Liver (tissue), 9 donors: Measurements from ENCODE around the gene OSBPL1A. TPM values are rescaled to one million over a fixed set of nuclear protein-coding genes. Genes with fewer than 3 reads are reported as not detected.

Experiments
- DNase-seq: peaks from one replicate; pipeline ENCODE4 v3.0.0-alpha.2; 2017; ENCODE audit warnings: low spot score
- H3K27ac ChIP-seq, 2 donors: one replicate each; pipeline ENCODE4 v1.7.0; 2013; ENCODE audit warnings: inconsistent platforms in 2 of 2, low read length in 2 of 2, control low read depth in 1 of 2, low read depth in 1 of 2, mild to moderate bottlenecking in 1 of 2
- H3K27me3 ChIP-seq, 4 donors: one replicate each; pipeline versions ENCODE4 v1.6.1 to v1.7.0; 2013; ENCODE audit warnings: low read length in 3 of 4, inconsistent platforms in 1 of 4, mild to moderate bottlenecking in 1 of 4, moderate library complexity in 1 of 4; ENCODE audit not compliant: control insufficient read depth in 4 of 4, insufficient read depth in 4 of 4
- H3K36me3 ChIP-seq, 4 donors: one replicate each; pipeline versions ENCODE4 v1.6.1 to v1.7.0; 2013; ENCODE audit warnings: low read length in 3 of 4, mild to moderate bottlenecking in 3 of 4, low read depth in 1 of 4, moderate library complexity in 1 of 4; ENCODE audit not compliant: control insufficient read depth in 4 of 4, insufficient read depth in 3 of 4
- H3K4me1 ChIP-seq, 4 donors: one replicate each; pipeline versions ENCODE4 v1.6.1 to v1.7.0; 2013; ENCODE audit warnings: low read length in 3 of 4, mild to moderate bottlenecking in 3 of 4, moderate library complexity in 1 of 4; ENCODE audit not compliant: control insufficient read depth in 4 of 4, insufficient read depth in 4 of 4
- H3K4me3 ChIP-seq, 3 donors: one replicate each; pipeline versions ENCODE4 v1.6.1 to v1.7.0; 2013; ENCODE audit warnings: low read length in 3 of 3, control low read depth in 1 of 3, low read depth in 1 of 3, mild to moderate bottlenecking in 1 of 3
- H3K9ac ChIP-seq, 2 donors: one replicate each; pipeline ENCODE4 v1.7.0; 2013; ENCODE audit warnings: low read length in 2 of 2, mild to moderate bottlenecking in 2 of 2, moderate library complexity in 2 of 2, control low read depth in 1 of 2, low read depth in 1 of 2
- H3K9me3 ChIP-seq, 4 donors: one replicate each; pipeline versions ENCODE4 v1.6.1 to v1.7.0; 2013; ENCODE audit warnings: low read length in 3 of 4; ENCODE audit not compliant: control insufficient read depth in 4 of 4
- EGR1 ChIP-seq, 2 donors: IDR thresholded peaks; 2 replicates each; pipeline ENCODE4 v1.6.1; 2016 to 2018; ENCODE audit warnings: antibody characterized with exemption in 2 of 2, low read depth in 2 of 2
- FOXA1 ChIP-seq: IDR thresholded peaks from 2 replicates; pipeline ENCODE4 v1.6.1; 2016; ENCODE audit warnings: antibody characterized with exemption
- FOXA2 ChIP-seq: IDR thresholded peaks from 2 replicates; pipeline ENCODE4 v1.6.1; 2016; ENCODE audit warnings: antibody characterized with exemption
- GABPA ChIP-seq, 2 donors: IDR thresholded peaks in 1 of 2; conservative IDR thresholded peaks in 1 of 2; 2 replicates each; pipeline ENCODE4 v1.6.1; 2016; ENCODE audit warnings: antibody characterized with exemption in 2 of 2, mild to moderate bottlenecking in 1 of 2, moderate library complexity in 1 of 2
- HNF4A ChIP-seq, 2 donors: conservative IDR thresholded peaks; 2 replicates each; pipeline ENCODE4 v1.6.1; 2016; ENCODE audit warnings: antibody characterized with exemption in 2 of 2, mild to moderate bottlenecking in 2 of 2
- HNF4G ChIP-seq: IDR thresholded peaks from 2 replicates; pipeline ENCODE4 v1.6.1; 2016; ENCODE audit warnings: antibody characterized with exemption
- JUND ChIP-seq, 2 donors: IDR thresholded peaks; 2 replicates each; pipeline ENCODE4 v1.6.1; 2016; ENCODE audit warnings: antibody characterized with exemption in 2 of 2
- NR2F2 ChIP-seq: IDR thresholded peaks from 2 replicates; pipeline ENCODE4 v1.6.1; 2016; ENCODE audit warnings: antibody characterized with exemption
- RAD21 ChIP-seq, 2 donors: IDR thresholded peaks; 2 replicates each; pipeline ENCODE4 v1.6.1; 2016; ENCODE audit warnings: antibody characterized with exemption in 2 of 2, mild to moderate bottlenecking in 2 of 2
- RXRA ChIP-seq, 2 donors: IDR thresholded peaks; 2 replicates each; pipeline ENCODE4 v1.6.1; 2017 to 2018; ENCODE audit warnings: antibody characterized with exemption in 2 of 2, mild to moderate bottlenecking in 1 of 2
- SP1 ChIP-seq: IDR thresholded peaks from 2 replicates; pipeline ENCODE4 v1.6.1; 2018; ENCODE audit warnings: antibody characterized with exemption, mild to moderate bottlenecking
- TAF1 ChIP-seq: conservative IDR thresholded peaks from 2 replicates; pipeline ENCODE4 v1.6.1; 2016; ENCODE audit warnings: antibody characterized with exemption, mild to moderate bottlenecking
- YY1 ChIP-seq: IDR thresholded peaks from 2 replicates; pipeline ENCODE4 v1.6.1; 2016; ENCODE audit warnings: antibody characterized with exemption, mild to moderate bottlenecking
- WGBS: extraction: QIAGEN DNeasy Blood & Tissue Kit; methylation state at CpG from one replicate; pipeline ENCODE4 v1.1.7; 2013; 5-methylcytosine and 5-hydroxymethylcytosine counted together
- polyA plus RNA-seq, 2 donors: library from polyadenylated mRNA; stranded (reverse) in 1 of 2; unstranded in 1 of 2; fragments of 200-250 nt in 1 of 2; fragments of >200 nt in 1 of 2; fragmentation: Nextera tagmentation in 1 of 2; extraction: Ambion mirVana in 1 of 2; gene quantifications; one replicate each; pipeline versions ENCODE4 v1.2.1 to v1.2.3, GENCODE V29; 2013 to 2015
- total RNA-seq, 2 donors: library from RNA; depleted of rRNA; stranded (reverse); fragments of >200 nt; gene quantifications; one replicate each; pipeline ENCODE4 v1.2.3, GENCODE V29; 2014
- TF ChIP-seq, protein P1 (sequence below): IDR thresholded peaks from 2 replicates; pipeline ENCODE4 v1.6.1; 2016; ENCODE audit warnings: antibody characterized with exemption
- TF ChIP-seq, protein P2 (sequence below): IDR thresholded peaks from 2 replicates; pipeline ENCODE4 v1.6.1; 2016; ENCODE audit warnings: antibody characterized with exemption, mild to moderate bottlenecking
- TF ChIP-seq, protein P3 (sequence below): IDR thresholded peaks from 2 replicates; pipeline ENCODE4 v1.6.1; 2016; ENCODE audit warnings: antibody characterized with exemption
- TF ChIP-seq, protein P4 (sequence below): IDR thresholded peaks from 2 replicates; pipeline ENCODE4 v1.6.1; 2016; ENCODE audit warnings: antibody characterized with exemption
- TF ChIP-seq, protein P5 (sequence below): fragments of 150-350 bp; IDR thresholded peaks from 2 replicates; pipeline ENCODE4 v1.5.1; 2017; ENCODE audit warnings: improper control_type of control experiment, low read depth, low read length; ENCODE audit not compliant: missing input control
- donor health status: healthy.
- donor health status: healthy.
- donor health status: healthy.
- donor health status: healthy.
- donor health status: healthy.

The OSBPL1A gene
- total and polyA plus RNA-seq, 4 donors = 5.4 to 12.6 (median 8.9) TPM

DNA sequence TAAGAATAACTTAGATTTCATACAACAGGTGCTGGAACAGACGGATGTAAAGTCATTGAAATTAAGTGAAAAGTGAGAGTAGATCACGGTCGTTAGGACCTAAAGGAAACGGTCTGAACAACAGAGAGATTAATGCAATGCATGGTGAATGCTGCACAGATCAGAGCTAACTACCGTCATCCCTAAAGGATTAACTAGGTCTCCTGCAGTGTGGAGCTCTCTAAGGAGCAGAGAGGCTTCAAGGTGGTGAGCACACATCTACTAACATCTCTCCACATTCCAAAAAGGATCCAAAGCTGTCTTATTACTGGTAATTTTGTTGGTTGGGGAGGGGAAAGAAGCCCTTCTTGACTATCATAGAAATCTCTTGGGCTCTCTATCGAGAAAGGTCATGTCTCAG, 183.5 kb downstream of the OSBPL1A start:
- Histone ChIP-seq H3K9ac (no peak overlapping the region), H3K4me3 (no peak overlapping the region), H3K27ac (no peak overlapping the region), H3K27me3 (no peaks in the 10 kb centered on the region), H3K36me3 (no peaks in the 10 kb centered on the region), H3K4me1 (peaks cover 0 to 8% (median 0%) of the 10 kb centered on the region in 4 donors), H3K9me3 (no peaks in the 10 kb centered on the region)
- WGBS = 90% methylated on average over 6 of the region's 6 CpGs
- no peak for DNase-seq
- TF ChIP-seq NR2F2 (no peak), HNF4G (no peak), FOXA1 (no peak), RXRA (IDR thresholded peaks at IDR 0.05) (no peak), YY1 (no peak), RAD21 (IDR thresholded peaks at IDR 0.05) (no peak), JUND (IDR thresholded peaks at IDR 0.05) (no peak), GABPA (IDR thresholded peaks at IDR 0.05 in 1 of 2, conservative IDR thresholded peaks at IDR 0.05 in 1 of 2) (no peak), TAF1 (no peak), HNF4A (conservative IDR thresholded peaks at IDR 0.05) (no peak), FOXA2 (no peak), EGR1 (IDR thresholded peaks at IDR 0.05; ENCODE audit: low read depth in 2 of 2) (no peak), SP1 (no peak)
- TF ChIP-seq, protein P1, sequence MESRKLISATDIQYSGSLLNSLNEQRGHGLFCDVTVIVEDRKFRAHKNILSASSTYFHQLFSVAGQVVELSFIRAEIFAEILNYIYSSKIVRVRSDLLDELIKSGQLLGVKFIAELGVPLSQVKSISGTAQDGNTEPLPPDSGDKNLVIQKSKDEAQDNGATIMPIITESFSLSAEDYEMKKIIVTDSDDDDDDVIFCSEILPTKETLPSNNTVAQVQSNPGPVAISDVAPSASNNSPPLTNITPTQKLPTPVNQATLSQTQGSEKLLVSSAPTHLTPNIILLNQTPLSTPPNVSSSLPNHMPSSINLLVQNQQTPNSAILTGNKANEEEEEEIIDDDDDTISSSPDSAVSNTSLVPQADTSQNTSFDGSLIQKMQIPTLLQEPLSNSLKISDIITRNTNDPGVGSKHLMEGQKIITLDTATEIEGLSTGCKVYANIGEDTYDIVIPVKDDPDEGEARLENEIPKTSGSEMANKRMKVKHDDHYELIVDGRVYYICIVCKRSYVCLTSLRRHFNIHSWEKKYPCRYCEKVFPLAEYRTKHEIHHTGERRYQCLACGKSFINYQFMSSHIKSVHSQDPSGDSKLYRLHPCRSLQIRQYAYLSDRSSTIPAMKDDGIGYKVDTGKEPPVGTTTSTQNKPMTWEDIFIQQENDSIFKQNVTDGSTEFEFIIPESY = no peak
- TF ChIP-seq, protein P2, sequence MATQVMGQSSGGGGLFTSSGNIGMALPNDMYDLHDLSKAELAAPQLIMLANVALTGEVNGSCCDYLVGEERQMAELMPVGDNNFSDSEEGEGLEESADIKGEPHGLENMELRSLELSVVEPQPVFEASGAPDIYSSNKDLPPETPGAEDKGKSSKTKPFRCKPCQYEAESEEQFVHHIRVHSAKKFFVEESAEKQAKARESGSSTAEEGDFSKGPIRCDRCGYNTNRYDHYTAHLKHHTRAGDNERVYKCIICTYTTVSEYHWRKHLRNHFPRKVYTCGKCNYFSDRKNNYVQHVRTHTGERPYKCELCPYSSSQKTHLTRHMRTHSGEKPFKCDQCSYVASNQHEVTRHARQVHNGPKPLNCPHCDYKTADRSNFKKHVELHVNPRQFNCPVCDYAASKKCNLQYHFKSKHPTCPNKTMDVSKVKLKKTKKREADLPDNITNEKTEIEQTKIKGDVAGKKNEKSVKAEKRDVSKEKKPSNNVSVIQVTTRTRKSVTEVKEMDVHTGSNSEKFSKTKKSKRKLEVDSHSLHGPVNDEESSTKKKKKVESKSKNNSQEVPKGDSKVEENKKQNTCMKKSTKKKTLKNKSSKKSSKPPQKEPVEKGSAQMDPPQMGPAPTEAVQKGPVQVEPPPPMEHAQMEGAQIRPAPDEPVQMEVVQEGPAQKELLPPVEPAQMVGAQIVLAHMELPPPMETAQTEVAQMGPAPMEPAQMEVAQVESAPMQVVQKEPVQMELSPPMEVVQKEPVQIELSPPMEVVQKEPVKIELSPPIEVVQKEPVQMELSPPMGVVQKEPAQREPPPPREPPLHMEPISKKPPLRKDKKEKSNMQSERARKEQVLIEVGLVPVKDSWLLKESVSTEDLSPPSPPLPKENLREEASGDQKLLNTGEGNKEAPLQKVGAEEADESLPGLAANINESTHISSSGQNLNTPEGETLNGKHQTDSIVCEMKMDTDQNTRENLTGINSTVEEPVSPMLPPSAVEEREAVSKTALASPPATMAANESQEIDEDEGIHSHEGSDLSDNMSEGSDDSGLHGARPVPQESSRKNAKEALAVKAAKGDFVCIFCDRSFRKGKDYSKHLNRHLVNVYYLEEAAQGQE = no peak
- TF ChIP-seq, protein P3, sequence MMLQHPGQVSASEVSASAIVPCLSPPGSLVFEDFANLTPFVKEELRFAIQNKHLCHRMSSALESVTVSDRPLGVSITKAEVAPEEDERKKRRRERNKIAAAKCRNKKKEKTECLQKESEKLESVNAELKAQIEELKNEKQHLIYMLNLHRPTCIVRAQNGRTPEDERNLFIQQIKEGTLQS = no peak
- TF ChIP-seq, protein P4, sequence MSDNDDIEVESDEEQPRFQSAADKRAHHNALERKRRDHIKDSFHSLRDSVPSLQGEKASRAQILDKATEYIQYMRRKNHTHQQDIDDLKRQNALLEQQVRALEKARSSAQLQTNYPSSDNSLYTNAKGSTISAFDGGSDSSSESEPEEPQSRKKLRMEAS = no peak
- TF ChIP-seq, protein P5, sequence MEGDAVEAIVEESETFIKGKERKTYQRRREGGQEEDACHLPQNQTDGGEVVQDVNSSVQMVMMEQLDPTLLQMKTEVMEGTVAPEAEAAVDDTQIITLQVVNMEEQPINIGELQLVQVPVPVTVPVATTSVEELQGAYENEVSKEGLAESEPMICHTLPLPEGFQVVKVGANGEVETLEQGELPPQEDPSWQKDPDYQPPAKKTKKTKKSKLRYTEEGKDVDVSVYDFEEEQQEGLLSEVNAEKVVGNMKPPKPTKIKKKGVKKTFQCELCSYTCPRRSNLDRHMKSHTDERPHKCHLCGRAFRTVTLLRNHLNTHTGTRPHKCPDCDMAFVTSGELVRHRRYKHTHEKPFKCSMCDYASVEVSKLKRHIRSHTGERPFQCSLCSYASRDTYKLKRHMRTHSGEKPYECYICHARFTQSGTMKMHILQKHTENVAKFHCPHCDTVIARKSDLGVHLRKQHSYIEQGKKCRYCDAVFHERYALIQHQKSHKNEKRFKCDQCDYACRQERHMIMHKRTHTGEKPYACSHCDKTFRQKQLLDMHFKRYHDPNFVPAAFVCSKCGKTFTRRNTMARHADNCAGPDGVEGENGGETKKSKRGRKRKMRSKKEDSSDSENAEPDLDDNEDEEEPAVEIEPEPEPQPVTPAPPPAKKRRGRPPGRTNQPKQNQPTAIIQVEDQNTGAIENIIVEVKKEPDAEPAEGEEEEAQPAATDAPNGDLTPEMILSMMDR = no peak
